ENCODE results near the gene TTN.

TTN gene

DNA sequence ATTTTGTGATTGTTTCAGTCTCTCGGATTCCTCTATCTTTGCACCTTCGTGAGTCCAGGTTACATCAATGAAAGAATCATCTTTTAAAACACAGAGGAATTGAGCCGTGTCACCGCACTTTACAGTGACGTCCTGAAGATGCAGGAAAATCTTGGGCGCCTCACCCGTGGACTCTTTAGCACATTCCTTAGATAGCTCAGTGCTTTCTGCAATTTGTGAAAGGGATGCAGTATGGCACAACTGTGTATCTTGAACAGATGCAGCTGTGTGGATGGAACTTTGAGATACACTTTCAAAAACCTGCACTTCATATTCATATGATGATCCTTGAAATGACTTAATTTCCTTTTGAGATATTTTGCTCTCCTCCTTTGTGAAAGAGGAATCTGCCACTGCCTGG lies 50.9 kb downstream of the TTN start:
- no peak for DNase-seq (ENCODE audit: low read depth in 1 of 2, low spot score in 1 of 2)

GRCh38 chr2:178747767-178748166 lies 59.5 kb downstream of the TTN start:
- no peak for DNase-seq (ENCODE audit: low read depth in 1 of 2, low spot score in 1 of 2)

DNA sequence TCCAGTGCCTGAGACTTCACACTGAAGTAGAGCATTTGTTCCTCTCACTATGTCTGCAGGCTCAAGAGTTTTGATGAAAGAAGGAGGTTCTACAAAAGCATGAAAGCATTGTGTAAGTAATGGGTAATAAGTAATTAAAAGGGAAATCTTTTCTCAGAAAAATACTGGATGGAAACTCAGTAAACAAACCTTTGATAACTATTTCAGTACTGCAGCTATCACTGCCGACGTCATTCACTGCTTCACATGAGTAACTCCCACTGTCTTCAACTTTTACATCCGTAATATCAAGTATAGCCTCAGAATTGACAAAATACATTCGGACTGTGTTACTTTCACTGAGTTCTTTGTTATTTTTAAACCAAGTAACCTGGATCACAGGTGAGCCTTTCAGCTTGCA lies 72.7 kb downstream of the TTN start:
- DNase-seq (ENCODE audit: low read depth in 1 of 2, low spot score in 1 of 2), result no peak

DNA sequence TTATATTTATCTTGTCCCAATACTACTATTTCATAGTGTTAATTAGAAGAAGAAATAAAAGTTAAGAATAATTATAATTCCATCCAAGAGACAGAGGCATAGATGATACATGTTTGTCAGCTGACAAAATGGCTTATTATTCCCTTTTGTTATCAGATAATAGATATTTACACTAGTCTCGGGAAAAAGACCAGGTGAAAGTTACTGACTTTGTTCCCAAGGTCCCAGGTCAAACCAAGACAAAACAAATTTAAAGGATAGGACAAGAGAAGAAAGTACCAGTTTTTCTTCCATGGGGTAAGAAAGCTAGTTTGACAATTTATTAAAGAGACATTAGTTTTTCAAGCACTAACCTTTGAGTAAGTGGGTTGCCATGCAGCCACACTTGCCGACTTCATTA lies 73.2 kb downstream of the TTN start:
- DNase-seq (ENCODE audit: low read depth in 1 of 2, low spot score in 1 of 2), result no peak

GRCh38 chr2:178732913-178733312 lies 74.3 kb downstream of the TTN start:
- no peak for DNase-seq (ENCODE audit: low read depth in 1 of 2, low spot score in 1 of 2)

DNA sequence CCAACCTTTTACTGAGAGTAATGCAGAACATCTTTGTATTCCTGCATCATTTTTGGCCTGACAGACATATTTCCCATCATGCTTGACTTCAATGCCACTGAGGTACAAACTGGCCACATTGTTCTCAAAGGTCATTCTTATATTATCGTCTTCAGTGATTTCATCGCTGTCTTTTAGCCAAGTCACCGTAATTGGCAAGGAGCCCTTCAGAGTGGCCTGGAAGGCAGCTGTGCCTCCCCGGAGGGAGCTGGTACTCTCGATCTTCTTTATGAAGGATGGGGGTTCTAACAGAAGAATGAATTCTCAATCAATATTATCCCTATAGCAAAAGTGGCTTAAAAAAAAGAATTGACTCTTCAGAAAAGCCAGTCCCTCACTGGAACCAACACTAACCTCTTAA lies 75.9 kb downstream of the TTN start:
- DNase-seq (ENCODE audit: low read depth in 1 of 2, low spot score in 1 of 2), result no peak

DNA sequence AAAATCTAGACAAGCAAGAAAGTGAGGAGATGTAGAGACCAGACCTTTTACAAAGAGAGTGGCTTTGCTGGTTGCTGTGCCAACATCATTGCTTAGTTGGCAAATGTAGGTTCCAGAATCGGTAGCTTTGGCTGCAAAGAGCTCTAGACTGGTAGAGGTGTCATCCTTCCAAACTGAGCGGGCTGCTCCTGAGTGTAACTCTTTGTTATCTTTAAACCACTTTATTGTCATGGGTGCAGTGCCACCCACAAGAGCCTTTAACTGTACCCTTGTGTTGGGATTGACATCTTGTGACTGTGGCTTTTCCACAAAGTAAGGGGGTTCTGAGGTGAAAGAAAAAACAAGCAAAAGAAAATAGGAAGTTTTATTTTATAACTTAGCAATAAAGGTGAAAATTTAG lies 77.2 kb downstream of the TTN start:
- DNase-seq (ENCODE audit: low read depth in 1 of 2, low spot score in 1 of 2), result no peak

- no peak for DNase-seq (ENCODE audit: low read depth in 1 of 2, low spot score in 1 of 2)
Observed at GRCh38 chr2:178723786-178724346, 83.4 kb downstream of the TTN start.

DNA sequence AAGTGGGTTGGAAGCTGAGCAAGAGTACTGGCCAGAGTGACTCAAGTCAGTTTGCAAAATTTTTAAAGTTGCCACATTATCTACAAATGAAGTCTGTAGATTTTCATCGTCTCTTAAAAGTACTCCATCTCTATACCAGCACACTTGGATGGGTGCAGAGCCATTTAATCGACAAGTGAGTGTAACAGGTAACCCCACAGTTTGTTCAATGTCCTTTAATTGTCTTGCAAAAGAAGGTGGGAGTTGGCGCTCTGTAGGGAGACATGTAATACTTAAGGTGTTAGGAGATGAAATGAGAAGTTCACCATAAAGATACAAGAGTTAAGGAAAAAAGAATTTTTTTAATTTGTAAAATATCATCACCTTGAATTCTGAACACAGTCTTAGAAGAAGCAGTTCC lies 84.9 kb downstream of the TTN start:
- no peak for DNase-seq (ENCODE audit: low read depth in 1 of 2, low spot score in 1 of 2)

DNA sequence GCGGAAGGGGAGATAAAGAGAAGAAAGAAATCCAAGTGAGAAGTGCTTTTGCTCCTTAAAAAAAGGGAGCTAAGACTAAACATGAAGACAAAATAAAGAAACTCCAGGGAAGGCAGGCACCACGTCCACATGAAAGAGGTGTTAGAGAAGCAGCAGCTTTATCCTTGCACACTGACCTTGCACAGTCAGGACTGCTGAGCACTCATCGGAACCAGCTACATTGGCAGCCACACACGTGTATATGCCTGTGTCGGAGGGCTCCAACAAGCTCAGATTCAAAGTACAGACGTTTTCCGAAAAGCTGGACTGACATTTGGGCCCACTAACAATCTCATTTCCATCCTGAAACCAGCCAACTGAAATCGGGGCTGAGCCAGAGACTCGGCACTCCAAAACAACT lies 88.2 kb downstream of the TTN start:
- DNase-seq (ENCODE audit: low read depth in 1 of 2, low spot score in 1 of 2), result no peak

- no peak for DNase-seq (ENCODE audit: low read depth in 1 of 2, low spot score in 1 of 2)
Observed at GRCh38 chr2:178718283-178718682, 88.9 kb downstream of the TTN start.

- no peak for DNase-seq (ENCODE audit: low read depth in 1 of 2, low spot score in 1 of 2)
Observed at GRCh38 chr2:178716394-178716793, 90.8 kb downstream of the TTN start.

DNA sequence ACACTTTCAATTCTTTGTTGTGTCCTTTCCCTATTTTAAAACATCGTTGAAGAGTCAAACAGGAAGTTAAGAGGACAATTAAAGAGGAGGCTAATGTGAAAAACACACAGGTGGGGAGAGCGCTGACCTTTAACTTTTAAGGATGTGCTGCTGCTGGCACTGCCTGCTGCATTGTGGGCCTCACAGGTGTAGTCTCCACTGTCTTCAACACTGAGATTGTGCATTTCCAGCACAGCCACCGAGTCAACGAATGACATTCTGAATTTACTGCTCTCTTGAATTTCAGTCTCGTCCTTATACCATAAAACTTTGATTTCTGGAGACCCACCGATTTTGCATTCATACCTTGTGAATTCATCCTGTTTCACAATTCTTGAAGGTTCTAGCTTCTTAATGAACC lies 91.9 kb downstream of the TTN start:
- DNase-seq (ENCODE audit: low read depth in 1 of 2, low spot score in 1 of 2), result no peak

GRCh38 chr2:178707476-178707875 lies 99.7 kb downstream of the TTN start:
- no peak for DNase-seq (ENCODE audit: low read depth in 1 of 2, low spot score in 1 of 2)

DNA sequence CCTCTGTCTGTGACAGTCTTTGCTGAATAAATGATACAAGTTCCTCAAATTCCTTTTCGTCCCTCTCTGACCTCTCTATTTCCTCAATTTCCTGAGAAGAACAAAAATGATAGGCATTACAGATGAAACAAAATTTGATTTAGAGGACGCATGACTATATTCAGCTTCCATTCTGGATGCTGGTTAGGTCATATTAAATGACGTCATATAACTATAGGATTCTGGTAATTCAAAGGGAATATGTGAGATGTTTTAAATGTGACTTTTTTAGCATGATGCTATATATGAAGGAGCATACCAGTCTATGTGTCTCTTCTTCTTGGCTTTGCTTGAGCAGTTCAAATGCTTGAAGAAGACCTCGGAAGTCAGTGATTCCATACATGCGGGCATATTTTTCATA lies 102.3 kb downstream of the TTN start:
- DNase-seq (ENCODE audit: low read depth in 1 of 2, low spot score in 1 of 2), result no peak

DNA sequence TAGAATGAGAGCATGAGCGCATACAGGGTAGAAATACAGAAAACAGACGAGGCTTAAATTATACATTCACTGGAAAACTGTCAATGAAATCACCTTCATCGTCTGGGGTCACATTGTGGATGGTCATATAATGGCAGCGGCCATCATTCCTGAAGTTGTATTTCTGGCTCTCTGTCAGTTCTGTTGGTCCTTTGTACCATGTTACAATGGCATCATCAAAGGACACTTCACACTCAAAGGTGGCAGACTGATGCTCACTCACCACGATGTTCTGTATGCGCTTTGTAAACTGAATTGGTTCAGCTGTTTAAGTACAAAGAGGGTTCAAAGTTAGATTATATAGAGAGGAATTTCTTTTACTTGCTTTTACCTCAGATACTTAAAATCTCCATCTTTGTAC lies 104.9 kb downstream of the TTN start:
- no peak for DNase-seq (ENCODE audit: low read depth in 1 of 2, low spot score in 1 of 2)

GRCh38 chr2:178700922-178701342 lies 106.3 kb downstream of the TTN start:
- peak in 1 of 2 donors; percentile 1 for DNase-seq (ENCODE audit: low read depth in 1 of 2, low spot score in 1 of 2)

GRCh38 chr2:178700136-178700535 lies 107.1 kb downstream of the TTN start:
- DNase-seq (ENCODE audit: low read depth in 1 of 2, low spot score in 1 of 2), result no peak

- DNase-seq (ENCODE audit: low read depth in 1 of 2, low spot score in 1 of 2), result no peak
Observed at GRCh38 chr2:178692845-178693244, 114.4 kb downstream of the TTN start.

DNA sequence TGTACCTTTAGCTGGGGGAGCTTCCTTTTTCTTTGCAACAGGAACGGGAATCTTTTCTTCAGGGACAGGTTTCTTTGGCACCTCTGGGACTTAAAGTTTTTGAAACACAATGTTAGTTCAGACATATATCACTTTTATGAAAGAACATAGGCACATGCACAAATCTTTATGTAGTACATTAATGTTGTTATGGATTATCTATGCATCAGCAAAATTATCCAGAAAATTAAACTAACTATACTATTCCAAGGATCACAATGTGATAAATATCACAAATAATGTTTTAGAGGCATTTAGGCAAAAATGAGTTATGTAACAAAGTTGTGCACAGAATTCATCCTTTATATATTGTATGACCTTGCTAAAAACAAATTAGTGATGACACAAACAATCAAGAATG lies 117.4 kb downstream of the TTN start:
- no peak for DNase-seq (ENCODE audit: low read depth in 1 of 2, low spot score in 1 of 2)

- no peak for DNase-seq (ENCODE audit: low read depth in 1 of 2, low spot score in 1 of 2)
Observed at GRCh38 chr2:178683877-178684276, 123.3 kb downstream of the TTN start.

GRCh38 chr2:178681081-178681480 lies 126.1 kb downstream of the TTN start:
- no peak for DNase-seq (ENCODE audit: low read depth in 1 of 2, low spot score in 1 of 2)

DNA sequence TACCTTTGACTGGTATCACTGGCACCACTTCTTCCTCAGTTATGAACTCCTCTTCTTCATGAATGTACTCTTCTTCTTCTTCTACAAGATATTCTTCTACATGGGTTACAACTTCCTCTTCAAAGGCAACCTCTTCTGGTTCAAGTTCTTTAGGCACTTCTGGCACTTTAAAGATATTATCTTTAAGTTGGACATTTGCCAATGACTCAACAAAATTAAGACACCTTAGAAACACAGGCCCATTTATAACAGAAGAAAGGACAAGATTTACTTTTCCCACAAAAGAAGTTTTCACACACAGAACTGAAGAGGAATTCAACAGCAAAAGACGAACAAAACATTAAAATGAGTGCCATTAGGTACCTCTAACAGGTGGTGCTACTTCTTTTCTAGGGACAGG lies 127.3 kb downstream of the TTN start:
- DNase-seq (ENCODE audit: low read depth in 1 of 2, low spot score in 1 of 2), result no peak

GRCh38 chr2:178677599-178677998 lies 129.6 kb downstream of the TTN start:
- DNase-seq (ENCODE audit: low read depth in 1 of 2, low spot score in 1 of 2), result no peak

Measured in activated CD4-positive, alpha-beta T cell treated with anti-CD3 and anti-CD28 coated beads, Interleukin-2, amount 50 U/mL, for 24 hours (primary cell).